ENCODE results near the gene WASL. TPM values are rescaled to one million over a fixed set of nuclear protein-coding genes. Genes with fewer than 3 reads are reported as not detected.

Gene WASL
- total and polyA plus RNA-seq, 10 of the 15 experiments (the other 5 are each of a cell fraction or from before 2014, with no cell fraction given), result 2.0 to 6.4 (median 3.5) TPM

DNA sequence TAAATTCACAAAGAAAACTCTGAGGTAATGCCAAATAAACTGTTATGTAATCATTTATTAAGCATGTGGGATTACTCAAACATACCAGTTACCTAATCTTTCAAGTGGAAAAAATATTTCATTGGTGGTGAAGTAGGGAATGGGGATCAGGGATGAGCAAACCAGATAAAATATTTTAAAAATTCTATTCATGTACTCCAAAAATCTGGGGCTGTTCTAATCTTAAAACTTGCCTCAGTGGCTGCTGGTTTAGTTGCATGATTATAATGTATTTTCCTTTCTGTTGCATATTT is 73.7 kb downstream of the WASL start:
- H3K27ac ChIP-seq (ENCODE audit: control insufficient read depth, insufficient read depth), result no peak overlapping the region
- ChIA-PET CTCF (interaction anchor here (1.2 to 1.3 kb wide), 2 partner anchors 51 to 190 kb away, joined by 3 read pairs; no protein-coding TSS in a partner anchor), POLR2A (no interaction called here), RAD21 (ENCODE audit: unreplicated experiment) (no interaction called here), SMC1A (ENCODE audit: uncharacterized antibody, unreplicated experiment) (interaction anchor here (1.0 kb wide), 1 partner anchor 7 kb away, joined by 3 read pairs; no protein-coding TSS in a partner anchor)
- no peaks in the 10 kb centered on the region for H4K20me1 ChIP-seq (ENCODE audit: control insufficient read depth, insufficient read depth)
- no peaks in the 10 kb centered on the region for H3K27me3 ChIP-seq (replicated peaks in 1 of 2; ENCODE audit: control insufficient read depth in 2 of 2, insufficient read depth in 2 of 2, low read length in 1 of 2)
- no peak overlapping the region for H2AFZ ChIP-seq (ENCODE audit: control insufficient read depth, low read depth, low read length)
- H3K4me3 ChIP-seq, result no peak overlapping the region
- H3K36me3 ChIP-seq (ENCODE audit: control insufficient read depth in 2 of 2, insufficient read depth in 2 of 2, low read length in 1 of 2), result no peaks in the 10 kb centered on the region
- intact Hi-C loops (cut with micrococcal nuclease; ENCODE audit: unreplicated experiment) (no loop called here), in situ Hi-C loops (cut with MboI) (no loop called here)
- H3K79me2 ChIP-seq (ENCODE audit: control insufficient read depth, insufficient read depth, low read length), result no peaks in the 10 kb centered on the region
- no peaks in the 10 kb centered on the region for H3K4me1 ChIP-seq (ENCODE audit: control insufficient read depth, insufficient read depth, low read length)
- no peak overlapping the region for H3K4me2 ChIP-seq (ENCODE audit: control insufficient read depth, insufficient read depth)
- DNase-seq (ENCODE audit: low read depth, low spot score), result no peak
- no peak for FAIRE-seq
- BruUV-seq (replicated peaks), result no TSS peak
- H3K9me3 ChIP-seq (replicated peaks; ENCODE audit: control insufficient read depth, insufficient read depth, low read length), result no peaks in the 10 kb centered on the region
- no peak for ATAC-seq
- no peak overlapping the region for H3K9ac ChIP-seq (ENCODE audit: control insufficient read depth, insufficient read depth, low read length)
- no peak for TF ChIP-seq E4F1 (IDR thresholded peaks at IDR 0.05; ENCODE audit: borderline replicate concordance, partially characterized antibody)
- TF ChIP-seq NR2C1 (IDR thresholded peaks at IDR 0.05), result no peak
- no peak for TF ChIP-seq PAX5 (IDR thresholded peaks at IDR 0.05; ENCODE audit: borderline replicate concordance, low read depth, low read length)
- TF ChIP-seq STAT1 (conservative IDR thresholded peaks at IDR 0.05), result no peak
- no peak for TF ChIP-seq FOXK2 (IDR thresholded peaks at IDR 0.05)
